BJ (cell line): Measurements from ENCODE around the gene TMED4. TPM values are rescaled to one million over a fixed set of nuclear protein-coding genes. Genes with fewer than 3 reads are reported as not detected.
"Not testable (repeated sequence)": the region's sequence is repeated elsewhere in the genome, so short reads cannot be mapped to it uniquely, and the experiment has no call there.

Source experiments
- CTCF ChIA-PET: fragments of 350-600 bp; formaldehyde crosslinking; extraction: SDS; loops from one replicate; lab custom pipeline; 2021; ENCODE audit warnings: antibody characterized with exemption, inconsistent platforms; lab: Yijun Ruan, JAX
- POLR2A ChIA-PET: fragments of 300-600 bp; sonication (Branson Sonifier 250); formaldehyde crosslinking; extraction: SDS; loops from one replicate; lab custom pipeline; 2021; ENCODE audit warnings: antibody characterized with exemption; lab: Charles Lee
- DNase-seq: peaks from one replicate; pipeline ENCODE4 v3.0.0-alpha.2; 2011; ENCODE audit warnings: low read depth
- H3K27me3 ChIP-seq: 2 replicates; pipeline ENCODE4 v1.6.0; 2011; ENCODE audit warnings: low read length; ENCODE audit not compliant: control insufficient read depth, insufficient read depth
- H3K36me3 ChIP-seq: 2 replicates; pipeline ENCODE4 v1.5.1; 2011; ENCODE audit warnings: low read length; ENCODE audit not compliant: control insufficient read depth, insufficient read depth
- H3K4me3 ChIP-seq: 2 replicates; pipeline ENCODE4 v1.5.1; 2011; ENCODE audit warnings: low read depth, mild to moderate bottlenecking, control low read depth, low read length
- polyA plus RNA-seq: library from polyadenylated mRNA; depleted of rRNA; stranded (reverse); fragments of >200 nt; gene quantifications from 2 replicates; pipeline ENCODE4 v1.2.3, GENCODE V29; 2011
- TF ChIP-seq, protein P1 (sequence below): IDR thresholded peaks from 2 replicates; pipeline ENCODE4 v1.5.1; 2011; ENCODE audit warnings: low read depth, mild to moderate bottlenecking, control low read depth, inconsistent platforms, low read length, moderate library complexity; ENCODE audit not compliant: insufficient read depth

TMED4 gene
- polyA plus RNA-seq, 1 experiment = 80.9 TPM

- H3K27me3 ChIP-seq = no peaks in the 10 kb centered on the region
- no peak overlapping the region for H3K4me3 ChIP-seq
- no peak for DNase-seq
- POLR2A ChIA-PET = interaction anchor here (0.5 kb wide), 1 partner anchor 37 kb away, joined by 3 read pairs; no protein-coding TSS in a partner anchor
- TF ChIP-seq, protein P1, sequence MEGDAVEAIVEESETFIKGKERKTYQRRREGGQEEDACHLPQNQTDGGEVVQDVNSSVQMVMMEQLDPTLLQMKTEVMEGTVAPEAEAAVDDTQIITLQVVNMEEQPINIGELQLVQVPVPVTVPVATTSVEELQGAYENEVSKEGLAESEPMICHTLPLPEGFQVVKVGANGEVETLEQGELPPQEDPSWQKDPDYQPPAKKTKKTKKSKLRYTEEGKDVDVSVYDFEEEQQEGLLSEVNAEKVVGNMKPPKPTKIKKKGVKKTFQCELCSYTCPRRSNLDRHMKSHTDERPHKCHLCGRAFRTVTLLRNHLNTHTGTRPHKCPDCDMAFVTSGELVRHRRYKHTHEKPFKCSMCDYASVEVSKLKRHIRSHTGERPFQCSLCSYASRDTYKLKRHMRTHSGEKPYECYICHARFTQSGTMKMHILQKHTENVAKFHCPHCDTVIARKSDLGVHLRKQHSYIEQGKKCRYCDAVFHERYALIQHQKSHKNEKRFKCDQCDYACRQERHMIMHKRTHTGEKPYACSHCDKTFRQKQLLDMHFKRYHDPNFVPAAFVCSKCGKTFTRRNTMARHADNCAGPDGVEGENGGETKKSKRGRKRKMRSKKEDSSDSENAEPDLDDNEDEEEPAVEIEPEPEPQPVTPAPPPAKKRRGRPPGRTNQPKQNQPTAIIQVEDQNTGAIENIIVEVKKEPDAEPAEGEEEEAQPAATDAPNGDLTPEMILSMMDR = no peak
- CTCF ChIA-PET = interaction anchor here (3.3 to 7.4 kb wide), 2 partner anchors 213 to 321 kb away, joined by 12 to 62 read pairs; no protein-coding TSS in a partner anchor
- H3K36me3 ChIP-seq = peaks cover 10% of the 10 kb centered on the region
These were observed 20.6 kb downstream of the TMED4 start for GRCh38 chr7:44561481-44561880.

DNA sequence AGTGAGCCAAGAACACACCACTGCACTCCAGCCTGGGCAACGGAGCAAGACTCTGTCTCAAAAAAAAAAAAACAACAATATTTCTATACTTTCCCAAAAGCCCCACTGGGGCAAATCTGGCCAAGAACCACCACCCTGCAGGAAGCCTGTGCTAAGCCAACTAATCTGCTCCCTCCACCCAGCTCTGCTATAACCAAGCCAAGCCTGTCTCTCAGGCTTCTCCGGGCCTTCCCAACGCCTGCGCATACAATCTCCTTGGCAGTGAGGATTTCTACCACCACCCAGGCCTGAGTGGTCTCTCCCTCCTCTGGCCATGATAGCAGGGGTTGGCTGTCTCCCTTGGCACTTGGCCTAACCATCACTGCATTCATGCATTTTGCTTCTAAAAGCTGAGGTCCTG is 22.5 kb downstream of the TMED4 start:
- TF ChIP-seq, protein P1 = no peak
- peaks cover under 1% of the 10 kb centered on the region for H3K36me3 ChIP-seq
- no peak for DNase-seq
- no peaks in the 10 kb centered on the region for H3K27me3 ChIP-seq
- ChIA-PET POLR2A (no interaction called here), CTCF (interaction anchor here (1.2 to 3.3 kb wide), 2 partner anchors 9 to 319 kb away, joined by 3 to 12 read pairs; no protein-coding TSS in a partner anchor)
- H3K4me3 ChIP-seq = no peak overlapping the region

GRCh38 chr7:44557485-44557884 is 24.5 kb downstream of the TMED4 start:
- no peaks in the 10 kb centered on the region for H3K36me3 ChIP-seq
- POLR2A ChIA-PET = no interaction called here
- CTCF ChIA-PET = no interaction called here
- DNase-seq = no peak
- TF ChIP-seq, protein P1 = no peak
- H3K4me3 ChIP-seq = no peak overlapping the region
- H3K27me3 ChIP-seq = no peaks in the 10 kb centered on the region

GRCh38 chr7:44555350-44555749 is 26.7 kb downstream of the TMED4 start:
- DNase-seq = no peak
- H3K36me3 ChIP-seq = no peaks in the 10 kb centered on the region
- TF ChIP-seq, protein P1 = no peak
- CTCF ChIA-PET = interaction anchor here (4.0 kb wide), 1 partner anchor 10 kb away, joined by 24 read pairs; no protein-coding TSS in a partner anchor
- no peak overlapping the region for H3K4me3 ChIP-seq
- POLR2A ChIA-PET = no interaction called here
- no peaks in the 10 kb centered on the region for H3K27me3 ChIP-seq

- H3K4me3 ChIP-seq, H3K27me3 ChIP-seq, H3K36me3 ChIP-seq, POLR2A ChIA-PET, DNase-seq: not testable (repeated sequence)
- CTCF ChIA-PET = interaction anchor here (0.9 to 2.0 kb wide), 2 partner anchors 18 to 75 kb away, joined by 3 to 6 read pairs; no protein-coding TSS in a partner anchor
These were observed 29.5 kb downstream of the TMED4 start for GRCh38 chr7:44552473-44553005.
